Loucy (cell line): Measurements from ENCODE around the gene TNC.

ENCODE experiments used
- H2AFZ ChIP-seq: fragments of 200-600 bp; sonication (generic); 2 replicates; pipeline ENCODE4 v1.6.0; 2016; ENCODE audit warnings: antibody characterized with exemption, mild to moderate bottlenecking, low read length, moderate library complexity
- H3F3A ChIP-seq: fragments of 200-600 bp; 2 replicates; pipeline ENCODE4 v1.6.0; 2016; ENCODE audit warnings: antibody characterized with exemption, low read depth, mild to moderate bottlenecking
- H3K27me3 ChIP-seq: fragments of 200-600 bp; sonication (generic); 2 replicates; pipeline ENCODE4 v1.6.1; 2014; ENCODE audit warnings: low read length, mild to moderate bottlenecking; ENCODE audit not compliant: insufficient read depth, poor library complexity, severe bottlenecking
- H3K36me3 ChIP-seq: fragments of 200-600 bp; sonication (generic); 2 replicates; pipeline ENCODE4 v1.6.1; 2016; ENCODE audit warnings: low read length; ENCODE audit not compliant: insufficient read depth
- H3K4me1 ChIP-seq: fragments of 200-600 bp; sonication (generic); 2 replicates; pipeline ENCODE4 v1.5.1; 2014; ENCODE audit warnings: low read length, mild to moderate bottlenecking; ENCODE audit not compliant: insufficient read depth, poor library complexity, severe bottlenecking
- H3K4me2 ChIP-seq: fragments of 200-600 bp; sonication (generic); 2 replicates; pipeline ENCODE4 v1.6.0; 2014; ENCODE audit warnings: antibody characterized with exemption, low read length, low read depth, mild to moderate bottlenecking; ENCODE audit not compliant: poor library complexity, severe bottlenecking
- H3K4me3 ChIP-seq: fragments of 200-600 bp; sonication (generic); 2 replicates; pipeline ENCODE4 v1.5.1; 2014; ENCODE audit warnings: low read length, mild to moderate bottlenecking, mixed read lengths; ENCODE audit not compliant: poor library complexity, severe bottlenecking
- H3K79me2 ChIP-seq: fragments of 200-600 bp; sonication (generic); 2 replicates; pipeline ENCODE4 v1.6.1; 2014; ENCODE audit warnings: low read length; ENCODE audit not compliant: insufficient read depth
- H3K9ac ChIP-seq: fragments of 200-600 bp; sonication (generic); 2 replicates; pipeline ENCODE4 v1.6.0; 2014; ENCODE audit warnings: mild to moderate bottlenecking, low read depth, low read length, moderate library complexity; ENCODE audit not compliant: poor library complexity, severe bottlenecking
- H3K9me2 ChIP-seq: fragments of 200-600 bp; sonication (generic); replicated peaks from 2 replicates; pipeline ENCODE4 v1.6.1; 2016; ENCODE audit warnings: low read depth, low read length, mixed read lengths
- H3K9me3 ChIP-seq: fragments of 200-600 bp; sonication (generic); 2 replicates; pipeline ENCODE4 v1.6.1; 2014; ENCODE audit warnings: mild to moderate bottlenecking, antibody characterized with exemption, low read length, low read depth; ENCODE audit not compliant: insufficient read depth
- H4K20me1 ChIP-seq: fragments of 200-600 bp; sonication (generic); 2 replicates; pipeline ENCODE4 v1.6.0; 2014; ENCODE audit warnings: antibody characterized with exemption, low read length, mild to moderate bottlenecking; ENCODE audit not compliant: insufficient read depth, poor library complexity, severe bottlenecking
- EZH2phosphoT487 ChIP-seq: fragments of 200-600 bp; IDR thresholded peaks from 2 replicates; pipeline ENCODE4 v1.6.1; 2018; ENCODE audit warnings: antibody characterized with exemption, mild to moderate bottlenecking, moderate library complexity, borderline replicate concordance
- TF ChIP-seq, protein P1 (sequence below): fragments of 200-600 bp; sonication (generic); conservative IDR thresholded peaks from 2 replicates; pipeline ENCODE4 v1.5.1; 2014; ENCODE audit warnings: mild to moderate bottlenecking, antibody characterized with exemption, low read length

TNC gene

DNA sequence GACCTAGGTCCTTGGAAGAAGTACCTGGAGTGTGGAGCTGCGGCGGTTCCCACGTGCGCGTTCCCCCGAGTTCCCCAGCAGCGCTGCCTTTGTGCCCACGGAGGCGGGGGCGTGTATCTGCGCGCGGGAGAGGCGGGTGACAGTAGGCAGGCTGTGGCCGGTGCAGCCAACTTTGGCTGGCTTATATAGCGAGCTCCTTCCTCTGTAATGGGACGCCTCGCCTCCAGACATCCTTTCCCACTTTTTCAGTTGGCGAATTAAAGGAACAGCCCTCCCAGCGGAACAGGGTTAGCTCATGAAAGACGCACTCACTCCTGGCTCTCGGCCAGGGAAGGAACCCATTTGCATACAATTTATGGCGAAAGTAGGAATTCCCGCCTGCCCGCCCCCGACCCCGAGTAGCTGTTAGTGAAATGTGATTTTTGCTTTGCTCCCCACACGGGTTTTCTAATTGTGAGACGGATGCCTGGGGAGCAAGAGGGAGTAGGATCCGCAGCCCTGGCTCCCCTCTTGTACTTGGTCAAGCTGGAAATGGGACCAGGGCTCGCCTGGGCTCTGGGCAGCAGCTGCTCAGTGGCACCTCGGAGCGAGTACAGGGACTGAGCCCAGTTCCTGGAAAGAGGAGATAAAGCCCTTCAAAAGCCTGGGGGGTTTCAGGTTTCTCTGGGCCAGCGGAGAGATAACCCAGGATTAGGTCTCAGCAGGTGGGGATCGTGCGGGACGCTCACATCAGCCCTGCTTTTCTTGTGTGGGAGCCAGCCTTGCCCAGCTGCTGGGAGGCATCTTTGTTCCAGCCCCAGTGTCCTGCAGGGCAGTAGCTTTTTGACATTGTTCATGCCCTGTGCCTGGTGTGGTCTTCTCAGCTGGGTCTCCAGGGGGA lies at the start of gene TNC:
TSS of gene TNC (minus strand) at position 159 of the 880 bp plus-strand sequence. CDS start 27,139 bp downstream, outside the sequence.
- H3K4me2 ChIP-seq = no peak within 1 kb of the TSS
- H3K27me3 ChIP-seq = no peaks in the 10 kb centered on the region
- no peaks in the 10 kb centered on the region for H3K36me3 ChIP-seq
- H3K9me3 ChIP-seq = no peaks in the 10 kb centered on the region
- H3K79me2 ChIP-seq = no peaks in the 10 kb centered on the region
- TF ChIP-seq, protein P1, sequence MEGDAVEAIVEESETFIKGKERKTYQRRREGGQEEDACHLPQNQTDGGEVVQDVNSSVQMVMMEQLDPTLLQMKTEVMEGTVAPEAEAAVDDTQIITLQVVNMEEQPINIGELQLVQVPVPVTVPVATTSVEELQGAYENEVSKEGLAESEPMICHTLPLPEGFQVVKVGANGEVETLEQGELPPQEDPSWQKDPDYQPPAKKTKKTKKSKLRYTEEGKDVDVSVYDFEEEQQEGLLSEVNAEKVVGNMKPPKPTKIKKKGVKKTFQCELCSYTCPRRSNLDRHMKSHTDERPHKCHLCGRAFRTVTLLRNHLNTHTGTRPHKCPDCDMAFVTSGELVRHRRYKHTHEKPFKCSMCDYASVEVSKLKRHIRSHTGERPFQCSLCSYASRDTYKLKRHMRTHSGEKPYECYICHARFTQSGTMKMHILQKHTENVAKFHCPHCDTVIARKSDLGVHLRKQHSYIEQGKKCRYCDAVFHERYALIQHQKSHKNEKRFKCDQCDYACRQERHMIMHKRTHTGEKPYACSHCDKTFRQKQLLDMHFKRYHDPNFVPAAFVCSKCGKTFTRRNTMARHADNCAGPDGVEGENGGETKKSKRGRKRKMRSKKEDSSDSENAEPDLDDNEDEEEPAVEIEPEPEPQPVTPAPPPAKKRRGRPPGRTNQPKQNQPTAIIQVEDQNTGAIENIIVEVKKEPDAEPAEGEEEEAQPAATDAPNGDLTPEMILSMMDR = no peak
- no peak for TF ChIP-seq EZH2phosphoT487
- H3K9me2 ChIP-seq = no peaks in the 10 kb centered on the region
- H2AFZ ChIP-seq = no peak within 1 kb of the TSS
- no peak within 1 kb of the TSS for H3K9ac ChIP-seq
- H4K20me1 ChIP-seq = no peaks in the 10 kb centered on the region
- H3F3A ChIP-seq = no peaks in the 10 kb centered on the region
- H3K4me3 ChIP-seq = no peak within 1 kb of the TSS
- H3K4me1 ChIP-seq = no peaks in the 10 kb centered on the region

DNA sequence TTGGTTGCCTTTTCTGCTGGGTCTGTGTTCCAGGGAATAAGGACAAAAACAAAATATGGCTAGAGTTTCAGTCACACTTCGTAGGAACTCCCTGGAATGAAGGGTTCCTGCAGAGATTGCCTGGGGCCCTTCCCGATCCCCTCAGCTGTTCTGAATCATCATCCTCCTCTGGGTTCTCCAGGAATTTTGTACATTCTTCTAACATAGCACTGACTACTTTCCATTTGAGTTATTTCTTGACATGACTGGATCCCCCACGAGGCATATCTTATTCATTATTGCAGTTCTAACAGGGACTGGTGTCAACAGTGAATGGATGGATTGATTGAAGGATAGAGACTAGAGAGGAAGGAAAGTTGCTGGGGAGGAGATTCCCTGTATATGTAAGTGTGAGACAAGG lies 49.2 kb upstream of the TNC start:
- Histone ChIP-seq H3K36me3 (no peaks in the 10 kb centered on the region), H3K4me2 (no peak overlapping the region)
- no peak for TF ChIP-seq EZH2phosphoT487

DNA sequence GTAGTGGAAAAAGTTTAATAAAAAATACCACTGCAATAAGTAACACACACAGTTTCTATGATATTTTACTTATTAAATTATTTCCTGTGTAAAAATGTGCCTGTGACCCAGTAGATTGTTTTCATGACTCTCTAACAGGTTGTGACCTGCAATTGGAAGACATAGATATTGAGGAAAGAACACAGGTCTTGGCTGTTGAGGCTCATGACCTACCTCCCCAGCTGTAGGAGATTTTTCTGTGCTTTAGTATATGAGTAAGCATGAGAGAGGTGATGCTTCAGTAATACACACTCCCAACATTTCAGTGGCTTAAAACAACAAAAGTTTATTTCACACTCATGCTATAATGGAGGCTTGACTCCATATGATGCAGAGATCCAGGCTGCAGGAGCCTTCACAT lies 47.3 kb upstream of the TNC start:
- Histone ChIP-seq H4K20me1 (no peaks in the 10 kb centered on the region), H2AFZ (no peak overlapping the region), H3K9me2 (no peaks in the 10 kb centered on the region), H3K4me2 (no peak overlapping the region), H3K36me3 (no peaks in the 10 kb centered on the region), H3K4me3 (no peak overlapping the region), H3K9me3 (no peaks in the 10 kb centered on the region), H3K4me1 (no peaks in the 10 kb centered on the region), H3K79me2 (no peaks in the 10 kb centered on the region), H3K9ac (no peak overlapping the region), H3K27me3 (no peaks in the 10 kb centered on the region), H3F3A (no peaks in the 10 kb centered on the region)
- no peak for TF ChIP-seq EZH2phosphoT487

More for the DNA sequence above, 49.2 kb upstream of the TNC start:
- Histone ChIP-seq H3K4me1 (no peaks in the 10 kb centered on the region), H2AFZ (no peak overlapping the region), H3K4me3 (no peak overlapping the region), H3K27me3 (no peaks in the 10 kb centered on the region), H3K79me2 (no peaks in the 10 kb centered on the region), H3F3A (no peaks in the 10 kb centered on the region), H3K9me3 (no peaks in the 10 kb centered on the region), H3K9ac (no peak overlapping the region), H3K9me2 (no peaks in the 10 kb centered on the region), H4K20me1 (no peaks in the 10 kb centered on the region)

DNA sequence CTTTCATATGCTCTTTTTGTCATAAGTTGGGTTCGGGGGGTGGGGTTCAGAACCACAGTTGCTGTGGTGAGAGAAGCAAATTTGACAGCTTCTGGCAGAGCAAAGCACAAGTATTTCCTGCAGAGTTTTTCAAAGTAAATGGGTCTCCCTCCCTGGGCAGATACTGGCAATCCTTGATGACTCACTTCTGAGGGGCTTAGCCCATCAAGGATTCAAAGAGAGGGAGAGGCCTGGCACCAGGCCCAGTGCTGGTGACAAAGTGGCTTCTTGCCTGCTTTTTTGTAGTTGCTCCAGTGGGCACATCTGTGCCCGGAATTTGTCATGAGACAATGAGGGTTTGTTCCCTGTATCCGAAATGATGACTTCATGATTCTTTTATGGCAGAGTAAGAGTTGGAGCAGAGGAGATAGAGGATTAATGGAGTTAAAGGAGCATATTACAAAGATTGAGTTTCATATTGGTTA lies 46.6 kb upstream of the TNC start:
- Histone ChIP-seq H3K4me1 (no peaks in the 10 kb centered on the region), H3K27me3 (no peaks in the 10 kb centered on the region), H2AFZ (no peak overlapping the region), H3F3A (no peaks in the 10 kb centered on the region), H3K4me3 (no peak overlapping the region), H3K9ac (no peak overlapping the region), H4K20me1 (no peaks in the 10 kb centered on the region), H3K36me3 (no peaks in the 10 kb centered on the region), H3K9me2 (no peaks in the 10 kb centered on the region), H3K9me3 (no peaks in the 10 kb centered on the region), H3K4me2 (no peak overlapping the region), H3K79me2 (no peaks in the 10 kb centered on the region)
- TF ChIP-seq EZH2phosphoT487 = no peak
- TF ChIP-seq, protein P1 = no peak
